Retinal pigment epithelial cell (primary cell): Measurements from ENCODE around the gene KAT6B.

Source experiments
- DNase-seq: peaks from one replicate; pipeline ENCODE4 v3.0.0-alpha.2; 2010; ENCODE audit warnings: low read depth
- H3K4me3 ChIP-seq: 2 replicates; pipeline ENCODE4 v1.5.1; 2011; ENCODE audit warnings: mild to moderate bottlenecking, low read length, control low read depth, moderate library complexity
- CTCF ChIP-seq: conservative IDR thresholded peaks from 2 replicates; pipeline ENCODE4 v1.5.1; 2011; ENCODE audit warnings: low read depth, low read length, control low read depth, inconsistent platforms

KAT6B gene

GRCh38 chr10:74842301-74842954, 16.0 kb downstream of the KAT6B start:
- no peak overlapping the region for H3K4me3 ChIP-seq
- DNase-seq, result no peak
- TF ChIP-seq CTCF, result no peak

GRCh38 chr10:74846958-74847357, 20.6 kb downstream of the KAT6B start:
- no peak overlapping the region for H3K4me3 ChIP-seq
- no peak for DNase-seq
- TF ChIP-seq CTCF, result no peak

- DNase-seq, result no peak
- no peak for TF ChIP-seq CTCF
- H3K4me3 ChIP-seq, result no peak overlapping the region
Observed at GRCh38 chr10:74851831-74852230, 25.4 kb downstream of the KAT6B start.

GRCh38 chr10:74852381-74852780, 26.0 kb downstream of the KAT6B start:
- TF ChIP-seq CTCF, result no peak
- no peak overlapping the region for H3K4me3 ChIP-seq
- DNase-seq, result no peak

- H3K4me3 ChIP-seq, result no peak overlapping the region
- no peak for TF ChIP-seq CTCF
- no peak for DNase-seq
Observed at GRCh38 chr10:74854610-74855009, 28.2 kb downstream of the KAT6B start.

- DNase-seq, result no peak
- H3K4me3 ChIP-seq, result no peak overlapping the region
- TF ChIP-seq CTCF, result no peak
Observed at GRCh38 chr10:74855027-74855426, 28.6 kb downstream of the KAT6B start.

GRCh38 chr10:74855439-74855838, 29.0 kb downstream of the KAT6B start:
- no peak for DNase-seq
- no peak for TF ChIP-seq CTCF
- no peak overlapping the region for H3K4me3 ChIP-seq
